ENCODE data around the gene LRRC2. TPM values are rescaled to one million over a fixed set of nuclear protein-coding genes. Genes with fewer than 3 reads are reported as not detected.

Gene LRRC2
- total and polyA plus RNA-seq, 2 donors (not counting 1 experiment from before 2014, with no cell fraction given) = 3.8 to 6.0 TPM

GRCh38 chr3:46503200-46503874 is 62.8 kb downstream of the LRRC2 start:
- H3K4me2 ChIP-seq (ENCODE audit: extremely low read depth, insufficient read depth, low read length) = no peak overlapping the region
- peak overlapping the region; percentile 7 for H3K27ac ChIP-seq (ENCODE audit: insufficient read depth, low read length)
- H2AFZ ChIP-seq (ENCODE audit: low read length) = no peak overlapping the region

GRCh38 chr3:46501702-46502101 is 64.4 kb downstream of the LRRC2 start:
- H3K27ac ChIP-seq (ENCODE audit: insufficient read depth, low read length) = no peak overlapping the region
- no peak overlapping the region for H3K4me2 ChIP-seq (ENCODE audit: extremely low read depth, insufficient read depth, low read length)
- H4K20me1 ChIP-seq (ENCODE audit: control insufficient read depth, extremely low read depth, insufficient read depth, low read length) = no peaks in the 10 kb centered on the region
- TF ChIP-seq EZH2 (IDR thresholded peaks at IDR 0.05; ENCODE audit: low read length, missing control alignments) (no peak), CTCF (conservative IDR thresholded peaks at IDR 0.05 in 1 of 2, IDR thresholded peaks at IDR 0.05 in 1 of 2; ENCODE audit: low read depth in 1 of 2, low read length in 2 of 2) (no peak)
- H3K4me3 ChIP-seq (replicated peaks in 1 of 4; ENCODE audit: control extremely low read depth in 1 of 4, insufficient read depth in 1 of 4, low read depth in 3 of 4, low read length in 4 of 4) = no peak overlapping the region
- H3K27me3 ChIP-seq (ENCODE audit: control insufficient read depth, insufficient read depth, low read length) = no peaks in the 10 kb centered on the region
- peak in 1 of 2 donors; percentile 41 for DNase-seq (ENCODE audit: low read depth in 2 of 2)
- H3K36me3 ChIP-seq (ENCODE audit: control insufficient read depth, insufficient read depth, low read length) = no peaks in the 10 kb centered on the region
- H2AFZ ChIP-seq (ENCODE audit: low read length) = no peak overlapping the region
- H3K9me3 ChIP-seq (ENCODE audit: control insufficient read depth, insufficient read depth, low read depth, low read length) = no peaks in the 10 kb centered on the region
- no peaks in the 10 kb centered on the region for H3K79me2 ChIP-seq (ENCODE audit: control insufficient read depth, insufficient read depth, low read length)
- no peaks in the 10 kb centered on the region for H3K4me1 ChIP-seq (ENCODE audit: control insufficient read depth, extremely low read depth, insufficient read depth, low read length)
- no peak overlapping the region for H3K9ac ChIP-seq (ENCODE audit: insufficient read depth, low read length)

More at GRCh38 chr3:46503200-46503874, 62.8 kb downstream of the LRRC2 start:
- no peaks in the 10 kb centered on the region for H3K36me3 ChIP-seq (ENCODE audit: control insufficient read depth, insufficient read depth, low read length)
- H3K9me3 ChIP-seq (ENCODE audit: control insufficient read depth, insufficient read depth, low read depth, low read length) = no peaks in the 10 kb centered on the region
- TF ChIP-seq EZH2 (IDR thresholded peaks at IDR 0.05; ENCODE audit: low read length, missing control alignments) (no peak), CTCF (conservative IDR thresholded peaks at IDR 0.05 in 1 of 2, IDR thresholded peaks at IDR 0.05 in 1 of 2; ENCODE audit: low read depth in 1 of 2, low read length in 2 of 2) (no peak)
- no peaks in the 10 kb centered on the region for H3K27me3 ChIP-seq (ENCODE audit: control insufficient read depth, insufficient read depth, low read length)
- H4K20me1 ChIP-seq (ENCODE audit: control insufficient read depth, extremely low read depth, insufficient read depth, low read length) = no peaks in the 10 kb centered on the region
- H3K9ac ChIP-seq (ENCODE audit: insufficient read depth, low read length) = no peak overlapping the region
- peak in 1 of 2 donors; percentile 58 for DNase-seq (ENCODE audit: low read depth in 2 of 2)
- H3K79me2 ChIP-seq (ENCODE audit: control insufficient read depth, insufficient read depth, low read length) = no peaks in the 10 kb centered on the region
- H3K4me3 ChIP-seq (replicated peaks in 1 of 4; ENCODE audit: control extremely low read depth in 1 of 4, insufficient read depth in 1 of 4, low read depth in 3 of 4, low read length in 4 of 4) = no peak overlapping the region
- H3K4me1 ChIP-seq (ENCODE audit: control insufficient read depth, extremely low read depth, insufficient read depth, low read length) = no peaks in the 10 kb centered on the region

GRCh38 chr3:46500656-46501635 is 65.2 kb downstream of the LRRC2 start:
- H2AFZ ChIP-seq (ENCODE audit: low read length) = no peak overlapping the region

More at GRCh38 chr3:46500656-46501635, 65.2 kb downstream of the LRRC2 start:
- DNase-seq (ENCODE audit: low read depth in 2 of 2) = peak; percentile 39 to 94
- Histone ChIP-seq H4K20me1 (ENCODE audit: control insufficient read depth, extremely low read depth, insufficient read depth, low read length) (no peaks in the 10 kb centered on the region), H3K4me2 (ENCODE audit: extremely low read depth, insufficient read depth, low read length) (no peak overlapping the region), H3K4me1 (ENCODE audit: control insufficient read depth, extremely low read depth, insufficient read depth, low read length) (peaks cover 2% of the 10 kb centered on the region), H3K79me2 (ENCODE audit: control insufficient read depth, insufficient read depth, low read length) (no peaks in the 10 kb centered on the region), H3K9me3 (ENCODE audit: control insufficient read depth, insufficient read depth, low read depth, low read length) (no peaks in the 10 kb centered on the region), H3K9ac (ENCODE audit: insufficient read depth, low read length) (no peak overlapping the region), H3K36me3 (ENCODE audit: control insufficient read depth, insufficient read depth, low read length) (no peaks in the 10 kb centered on the region), H3K27me3 (ENCODE audit: control insufficient read depth, insufficient read depth, low read length) (no peaks in the 10 kb centered on the region), H3K4me3 (replicated peaks in 1 of 4; ENCODE audit: control extremely low read depth in 1 of 4, insufficient read depth in 1 of 4, low read depth in 3 of 4, low read length in 4 of 4) (no peak overlapping the region), H3K27ac (ENCODE audit: insufficient read depth, low read length) (no peak overlapping the region)
- TF ChIP-seq EZH2 (IDR thresholded peaks at IDR 0.05; ENCODE audit: low read length, missing control alignments) = no peak
- TF ChIP-seq CTCF (conservative IDR thresholded peaks at IDR 0.05 in 1 of 2, IDR thresholded peaks at IDR 0.05 in 1 of 2; ENCODE audit: low read depth in 1 of 2, low read length in 2 of 2) = no peak
